Measurements from ENCODE around the gene EPHA3. TPM values are rescaled to one million over a fixed set of nuclear protein-coding genes. Genes with fewer than 3 reads are reported as not detected.

Gene EPHA3
- total and polyA plus RNA-seq, 2 experiments from 2014 or later: 4.8 to 9.2 TPM

GRCh38 chr3:89367166-89367565 is 259.7 kb downstream of the EPHA3 start:
- Histone ChIP-seq H3K9me3 (ENCODE audit: low read depth) (no peaks in the 10 kb centered on the region), H3K4me3 (no peak overlapping the region), H3K27me3 (no peaks in the 10 kb centered on the region), H3K4me1 (ENCODE audit: low read depth) (peaks cover 5% of the 10 kb centered on the region), H3K27ac (no peak overlapping the region), H3K36me3 (no peaks in the 10 kb centered on the region)
- TF ChIP-seq CTCF (IDR thresholded peaks at IDR 0.05; ENCODE audit: low read depth, low read length): no peak
- DNase-seq (ENCODE audit: low read depth in 1 of 2, low spot score in 1 of 2): no peak

- no peaks in the 10 kb centered on the region for H3K9me3 ChIP-seq (ENCODE audit: low read depth)
- H3K27me3 ChIP-seq: no peaks in the 10 kb centered on the region
- DNase-seq (ENCODE audit: low read depth in 1 of 2, low spot score in 1 of 2): no peak
- no peak overlapping the region for H3K27ac ChIP-seq
- no peak for TF ChIP-seq CTCF (IDR thresholded peaks at IDR 0.05; ENCODE audit: low read depth, low read length)
- no peak overlapping the region for H3K4me3 ChIP-seq
- H3K36me3 ChIP-seq: no peaks in the 10 kb centered on the region
- H3K4me1 ChIP-seq (ENCODE audit: low read depth): peaks cover 13% of the 10 kb centered on the region
Observed at GRCh38 chr3:89368846-89369245, 261.4 kb downstream of the EPHA3 start.

GRCh38 chr3:89372456-89372855 is 265.0 kb downstream of the EPHA3 start:
- Histone ChIP-seq H3K27me3 (no peaks in the 10 kb centered on the region), H3K4me3 (no peak overlapping the region), H3K36me3 (no peaks in the 10 kb centered on the region), H3K27ac (no peak overlapping the region), H3K4me1 (ENCODE audit: low read depth) (peaks cover 18% of the 10 kb centered on the region), H3K9me3 (ENCODE audit: low read depth) (no peaks in the 10 kb centered on the region)
- TF ChIP-seq CTCF (IDR thresholded peaks at IDR 0.05; ENCODE audit: low read depth, low read length): no peak
- peak in 1 of 2 donors; percentile 13 for DNase-seq (ENCODE audit: low read depth in 1 of 2, low spot score in 1 of 2)

- H3K4me3 ChIP-seq: no peak overlapping the region
- H3K27ac ChIP-seq: no peak overlapping the region
- no peak for TF ChIP-seq CTCF (IDR thresholded peaks at IDR 0.05; ENCODE audit: low read depth, low read length)
- H3K27me3 ChIP-seq: no peaks in the 10 kb centered on the region
- peak in 1 of 2 donors; percentile 12 for DNase-seq (ENCODE audit: low read depth in 1 of 2, low spot score in 1 of 2)
- H3K4me1 ChIP-seq (ENCODE audit: low read depth): peaks cover 18% of the 10 kb centered on the region
- no peaks in the 10 kb centered on the region for H3K36me3 ChIP-seq
- no peaks in the 10 kb centered on the region for H3K9me3 ChIP-seq (ENCODE audit: low read depth)
Observed at GRCh38 chr3:89373434-89373833, 266.0 kb downstream of the EPHA3 start.

- peak in 1 of 2 donors; percentile 59 for DNase-seq (ENCODE audit: low read depth in 1 of 2, low spot score in 1 of 2)
- no peak overlapping the region for H3K4me3 ChIP-seq
- TF ChIP-seq CTCF (IDR thresholded peaks at IDR 0.05; ENCODE audit: low read depth, low read length): no peak
- peaks cover 18% of the 10 kb centered on the region for H3K4me1 ChIP-seq (ENCODE audit: low read depth)
- peak overlapping the region; percentile 74 for H3K27ac ChIP-seq
- no peaks in the 10 kb centered on the region for H3K36me3 ChIP-seq
- no peaks in the 10 kb centered on the region for H3K27me3 ChIP-seq
- H3K9me3 ChIP-seq (ENCODE audit: low read depth): no peaks in the 10 kb centered on the region
Observed at GRCh38 chr3:89375451-89375850, 268.0 kb downstream of the EPHA3 start.

- peaks cover 7% of the 10 kb centered on the region for H3K4me1 ChIP-seq (ENCODE audit: low read depth)
- H3K9me3 ChIP-seq (ENCODE audit: low read depth): no peaks in the 10 kb centered on the region
- no peak overlapping the region for H3K4me3 ChIP-seq
- no peak for TF ChIP-seq CTCF (IDR thresholded peaks at IDR 0.05; ENCODE audit: low read depth, low read length)
- no peaks in the 10 kb centered on the region for H3K36me3 ChIP-seq
- no peaks in the 10 kb centered on the region for H3K27me3 ChIP-seq
- no peak overlapping the region for H3K27ac ChIP-seq
- peak in 1 of 2 donors; percentile 68 for DNase-seq (ENCODE audit: low read depth in 1 of 2, low spot score in 1 of 2)
Observed at GRCh38 chr3:89380016-89380415, 272.6 kb downstream of the EPHA3 start.

Measured in cardiac muscle cell (in vitro differentiated cells and primary cell).